Body of pancreas (tissue), 4 donors: ENCODE measurements around the gene UCK2.

ENCODE experiments used
- CTCF ChIP-seq, 7 experiments: fragments of 450-650 bp in 4 of 7; fragments of 200-600 bp in 3 of 7; sonication (generic) in 3 of 7; IDR thresholded peaks; one replicate each; pipeline ENCODE4 v1.5.1; 2016 to 2019; ENCODE audit warnings: antibody characterized with exemption in 7 of 7
- POLR2A ChIP-seq, 3 donors: fragments of 450-650 bp; IDR thresholded peaks; one replicate each; pipeline ENCODE4 v1.6.1; 2016; ENCODE audit warnings: antibody characterized with exemption in 3 of 3, mild to moderate bottlenecking in 2 of 3

- no peak for TF ChIP-seq POLR2A (IDR thresholded peaks at IDR 0.05)
- TF ChIP-seq CTCF (IDR thresholded peaks at IDR 0.05), result no peak
Measured at GRCh38 chr1:165831146-165831545, 3.7 kb downstream of the UCK2 start.
